HG03175 (cell line): ENCODE measurements around the gene NRARP.

Experiments
- ATAC-seq: cut with Tn5 transposase; IDR thresholded peaks from one replicate; pipeline ENCODE4 v1.9.1; 2021; ENCODE audit warnings: mild to moderate bottlenecking, moderate library complexity; ENCODE audit not compliant: unreplicated experiment

NRARP gene

DNA sequence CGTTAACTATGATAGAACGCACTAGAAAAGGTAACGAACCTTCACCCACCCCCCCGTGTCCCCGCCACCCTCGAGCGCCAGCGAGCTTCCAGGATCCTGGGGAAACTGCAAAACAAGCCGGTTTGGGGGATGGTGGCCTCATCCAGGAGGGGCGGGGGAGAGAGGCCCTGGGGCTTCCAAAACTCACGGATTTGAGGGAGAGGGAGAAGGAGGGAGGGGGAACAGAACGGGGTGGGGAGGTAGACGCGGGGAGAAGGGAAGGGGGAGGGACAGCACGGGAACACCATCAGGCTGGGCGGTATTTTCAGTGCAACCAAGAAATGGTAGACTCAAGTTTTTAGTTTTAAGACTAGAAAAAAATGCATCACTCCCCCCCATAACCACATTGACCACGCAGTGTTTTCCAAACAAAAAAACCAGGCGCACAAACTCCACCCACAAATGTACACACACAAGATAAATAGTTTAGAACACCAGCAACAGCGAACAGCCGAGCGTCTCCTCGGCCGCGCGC, 1.4 kb downstream of the NRARP start:
- ATAC-seq = no peak

DNA sequence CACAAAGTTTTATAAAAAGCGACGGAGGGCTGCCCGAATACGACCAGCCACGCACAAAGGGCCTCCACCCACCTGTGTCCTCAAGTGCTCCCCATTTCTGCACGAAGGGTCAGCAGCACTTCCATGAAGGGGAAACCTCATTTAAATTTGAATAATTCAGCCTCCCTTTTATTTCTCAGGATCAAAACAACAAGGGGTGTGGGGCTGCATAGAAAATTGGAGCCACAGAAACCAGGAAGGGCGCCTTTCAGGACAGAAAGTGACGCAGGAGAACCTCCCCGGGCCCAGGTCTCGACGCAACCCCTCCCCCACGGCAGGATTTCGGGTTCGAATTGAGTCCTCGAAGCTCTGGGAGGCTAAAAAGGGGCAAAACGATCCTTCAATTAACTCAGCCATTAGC, 2.1 kb downstream of the NRARP start:
- ATAC-seq = no peak

DNA sequence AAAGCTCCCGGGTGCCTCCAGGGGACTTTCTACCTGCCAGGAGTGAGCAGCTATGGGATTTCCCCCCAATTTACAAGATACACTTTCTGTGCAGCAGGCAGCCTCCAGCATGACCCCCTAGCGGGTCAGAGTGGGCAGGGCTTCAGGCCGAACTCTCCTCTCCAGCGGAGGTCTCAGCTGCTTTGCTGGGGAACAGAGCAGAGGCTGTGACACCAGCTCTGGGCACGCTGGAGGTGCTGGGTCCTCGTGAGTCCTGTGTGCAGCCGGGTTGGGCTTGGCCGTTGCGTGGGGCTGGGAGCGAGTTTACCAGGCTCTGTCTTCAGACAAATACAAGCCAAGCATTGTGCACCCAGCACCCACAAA, 2.9 kb downstream of the NRARP start:
- no peak for ATAC-seq

DNA sequence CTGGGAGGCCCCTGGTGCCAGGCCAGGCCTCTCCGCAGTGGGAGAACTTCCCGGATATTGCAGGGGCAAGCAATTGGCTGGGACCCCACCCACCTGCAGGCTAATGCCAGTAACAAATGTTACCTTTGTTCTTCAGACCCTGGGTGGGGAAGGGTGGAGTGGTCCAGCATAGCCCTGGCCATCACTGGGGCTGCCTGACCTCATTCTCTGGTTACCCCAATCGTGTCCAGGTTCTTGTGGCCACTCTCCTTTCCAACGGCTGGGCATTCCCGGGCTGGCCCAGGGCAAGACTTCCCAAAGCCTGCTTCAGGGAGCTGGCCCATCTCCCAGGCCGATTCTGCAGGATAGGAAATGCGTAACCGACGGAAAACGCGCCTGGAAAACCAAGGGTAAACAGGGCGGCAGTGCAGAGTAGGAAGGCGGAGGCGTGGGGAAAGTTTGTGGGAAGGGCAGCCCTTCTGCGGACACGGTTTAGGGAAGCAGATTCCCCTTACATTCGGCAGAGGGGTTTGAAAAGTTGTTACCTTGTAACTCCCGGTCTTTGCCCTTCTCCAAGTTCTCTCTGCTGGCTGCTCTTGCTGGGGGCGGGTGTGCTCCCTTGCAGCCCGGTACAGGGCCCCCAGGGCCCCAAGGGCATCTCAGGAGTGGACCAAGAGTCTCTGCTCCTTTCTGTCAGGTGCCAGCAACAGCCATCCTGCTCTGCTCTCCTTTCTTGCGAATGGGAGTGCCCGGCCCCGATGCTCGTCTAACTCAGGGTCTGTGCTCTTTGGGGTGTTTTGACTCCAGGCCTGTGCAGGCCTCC, 3.5 kb downstream of the NRARP start:
- ATAC-seq = no peak

DNA sequence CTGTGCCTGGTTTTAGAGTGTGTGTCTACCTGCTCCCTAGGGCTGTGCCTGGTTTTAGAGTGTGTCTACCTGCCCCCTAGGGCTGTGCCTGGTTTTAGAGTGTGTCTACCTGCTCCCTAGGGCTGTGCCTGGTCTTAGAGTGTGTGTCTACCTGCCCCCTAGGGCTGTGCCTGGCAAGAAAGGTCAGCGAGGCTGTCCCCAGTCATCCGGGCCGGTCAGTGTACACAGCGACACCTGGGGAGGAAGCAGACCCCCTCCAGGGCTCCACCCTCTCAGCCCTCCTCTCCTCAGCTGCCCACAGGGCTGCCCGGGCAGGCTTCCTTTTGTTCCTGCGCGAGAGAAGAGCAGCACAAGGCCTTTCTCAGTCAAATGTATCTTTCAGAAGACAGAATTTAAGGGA, 4.1 kb downstream of the NRARP start:
- no peak for ATAC-seq

DNA sequence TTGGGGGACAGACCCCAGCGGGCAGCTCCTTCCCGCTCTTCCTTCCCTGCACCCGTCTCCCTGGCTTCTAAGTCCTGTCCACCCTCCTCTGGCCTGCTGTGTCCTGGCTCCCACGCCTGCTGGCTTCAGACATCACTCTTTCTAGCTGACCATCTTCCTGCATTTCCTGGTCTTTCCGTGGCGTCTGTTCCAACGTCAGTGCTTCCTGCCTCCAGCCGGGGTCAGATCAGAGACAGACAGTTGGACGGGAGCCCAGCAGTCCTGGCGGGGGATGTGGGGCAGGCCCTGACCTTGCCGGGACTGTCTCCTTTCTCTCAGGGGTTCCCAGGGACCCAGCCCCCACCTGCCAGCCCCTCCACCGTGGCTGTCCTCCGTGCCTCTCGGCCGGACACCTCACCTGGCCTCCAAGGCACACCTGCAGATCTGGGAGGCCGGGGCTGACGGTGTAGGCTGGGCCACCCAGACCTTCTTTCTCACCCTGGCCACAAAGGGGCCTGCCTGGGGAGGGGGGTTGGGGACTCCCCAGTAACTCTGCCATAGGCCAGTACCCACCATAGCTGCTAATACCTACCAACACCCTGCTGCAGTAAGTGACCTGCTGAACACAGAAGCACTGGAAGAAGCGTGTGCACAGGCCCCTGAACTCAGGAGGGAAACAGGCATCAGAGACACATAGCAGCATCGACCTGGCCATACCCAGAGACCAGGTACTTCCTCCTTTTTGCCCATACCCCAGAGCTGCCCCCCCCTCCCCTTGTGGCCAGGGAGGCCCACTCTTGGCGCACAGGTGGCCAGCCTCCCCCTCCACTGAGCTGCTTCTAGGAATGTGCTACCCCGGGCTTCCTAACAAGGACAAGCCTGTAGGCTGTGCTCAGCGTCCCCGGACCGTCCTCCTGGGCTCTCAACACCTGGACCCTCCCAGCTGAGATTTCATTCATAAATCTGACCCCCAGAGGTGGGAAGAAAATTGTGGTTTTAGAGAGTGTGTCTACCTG, 5.1 kb downstream of the NRARP start:
- ATAC-seq = no peak

DNA sequence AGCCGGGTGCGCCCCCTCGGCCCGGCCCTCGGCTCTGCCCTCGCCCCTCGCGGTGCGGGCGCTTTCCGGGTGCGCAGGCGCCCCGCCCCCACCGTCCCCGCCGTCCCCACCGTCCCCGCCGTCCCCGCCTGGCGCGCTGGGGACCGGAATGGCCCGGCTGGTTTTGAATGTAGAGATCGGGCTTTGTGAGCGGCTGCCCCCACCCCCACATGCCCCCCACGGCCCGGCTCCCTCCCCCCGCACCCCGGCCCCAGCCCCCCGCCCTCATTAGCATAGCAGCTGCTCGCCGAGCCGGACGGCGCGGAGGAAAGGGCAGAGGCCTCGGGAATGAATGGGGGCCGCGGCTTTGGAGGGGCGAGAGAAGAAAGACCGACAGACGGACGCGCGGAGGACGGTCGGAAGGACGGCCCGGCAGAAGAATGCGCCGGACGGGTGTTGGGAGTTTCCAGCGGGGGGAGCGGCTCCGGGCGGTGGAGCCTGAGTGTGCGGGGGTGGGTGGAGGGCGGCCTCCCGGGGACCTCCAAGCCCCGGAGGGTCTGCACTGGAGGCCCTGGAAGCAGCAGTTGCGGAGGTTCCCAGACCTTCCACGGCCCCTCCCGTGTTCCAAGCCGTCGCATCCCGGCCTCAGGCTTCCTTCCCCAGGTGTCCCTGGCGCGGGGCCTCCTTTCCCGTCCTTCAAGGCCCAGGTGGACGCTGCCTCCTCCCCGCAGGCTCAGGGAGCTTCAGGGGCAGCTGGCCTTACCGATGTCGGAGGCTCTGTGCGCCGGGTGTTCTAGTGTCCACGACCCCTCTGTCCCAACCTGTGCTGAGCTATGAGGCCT, 6.0 kb downstream of the NRARP start:
- no peak for ATAC-seq

DNA sequence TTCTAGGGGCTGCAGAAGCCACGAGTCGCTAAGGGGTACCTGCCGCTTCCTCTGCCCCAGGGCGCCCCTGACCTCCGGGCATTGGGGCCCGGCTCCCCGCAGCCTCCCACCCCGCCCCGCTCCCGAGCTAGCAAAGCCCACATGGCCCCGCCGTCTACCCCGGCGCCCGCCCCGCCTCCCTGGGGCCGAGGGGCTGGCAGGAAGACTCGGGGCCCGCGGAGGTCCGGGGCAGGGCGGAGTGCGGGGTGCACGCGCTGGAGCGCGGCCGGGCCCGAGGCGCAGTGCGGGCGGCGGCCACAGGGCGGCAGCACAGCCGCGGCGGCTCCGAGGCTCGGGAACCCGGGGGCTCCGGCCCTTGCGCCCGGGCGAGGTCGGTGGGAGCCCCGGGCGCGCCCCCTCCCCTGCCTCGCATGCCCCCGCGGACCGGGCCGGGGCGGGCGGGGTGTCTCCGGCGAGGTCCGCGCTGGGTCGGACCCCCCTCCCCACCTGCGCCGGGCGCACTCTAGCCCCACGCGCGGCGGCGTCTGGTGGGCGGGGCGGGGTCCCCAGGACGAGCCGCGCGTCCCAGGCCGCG, 6.7 kb downstream of the NRARP start:
- ATAC-seq = peak; percentile 43

DNA sequence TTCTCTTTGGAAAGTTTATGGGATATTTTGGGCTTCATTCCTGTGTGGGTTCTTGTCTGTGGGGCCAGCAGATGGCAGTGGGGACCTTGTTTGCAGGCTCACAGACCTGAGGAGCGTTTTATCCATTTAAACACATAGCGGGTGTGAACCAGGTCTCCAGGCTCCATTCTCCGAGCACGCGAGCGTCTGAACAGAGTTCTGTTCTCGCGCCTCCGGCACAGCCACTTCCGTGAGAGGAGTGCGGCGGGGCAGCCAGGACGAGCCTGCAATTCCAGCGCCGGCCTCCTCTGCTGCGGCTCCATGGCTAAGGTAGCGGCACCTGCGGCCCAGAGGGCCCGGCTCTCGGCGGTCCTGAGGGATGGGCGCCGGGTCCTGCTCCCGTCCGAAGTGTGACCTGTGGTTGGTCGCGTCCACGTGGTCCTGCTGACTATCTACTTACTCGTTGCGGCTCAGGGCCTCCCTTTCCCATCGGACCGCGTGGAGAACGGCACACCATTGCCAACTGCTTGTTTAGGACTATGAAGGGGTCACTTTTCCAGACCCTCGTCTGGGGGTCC, 7.3 kb downstream of the NRARP start:
- no peak for ATAC-seq

DNA sequence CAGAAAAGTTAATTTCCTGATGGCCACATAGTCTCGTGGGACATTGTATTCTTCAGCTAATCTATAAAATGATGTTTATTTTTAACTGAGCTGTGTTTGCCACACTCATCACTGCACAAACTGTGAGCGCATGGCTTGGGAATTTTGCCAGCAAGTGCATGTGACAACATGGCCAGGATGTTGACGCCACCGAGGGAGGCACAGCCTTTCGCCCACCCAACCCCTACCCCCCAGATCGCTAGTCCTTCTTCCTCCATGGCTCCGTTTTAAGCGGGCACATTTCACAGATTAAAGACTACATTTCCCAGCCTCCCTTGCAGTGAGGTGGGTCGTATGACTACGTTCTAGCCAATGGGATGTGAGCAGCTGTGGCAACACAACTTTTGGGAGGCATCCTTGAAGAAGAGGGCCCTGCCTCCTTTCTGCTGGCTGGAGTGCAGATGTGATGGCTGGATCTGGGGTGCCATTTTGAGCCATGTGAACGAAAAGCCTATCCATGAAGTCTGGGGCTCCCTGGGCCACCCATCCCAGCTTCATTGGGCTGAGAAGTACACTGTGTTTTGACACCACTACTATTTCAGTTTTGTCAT, 7.9 kb downstream of the NRARP start:
- ATAC-seq = no peak

DNA sequence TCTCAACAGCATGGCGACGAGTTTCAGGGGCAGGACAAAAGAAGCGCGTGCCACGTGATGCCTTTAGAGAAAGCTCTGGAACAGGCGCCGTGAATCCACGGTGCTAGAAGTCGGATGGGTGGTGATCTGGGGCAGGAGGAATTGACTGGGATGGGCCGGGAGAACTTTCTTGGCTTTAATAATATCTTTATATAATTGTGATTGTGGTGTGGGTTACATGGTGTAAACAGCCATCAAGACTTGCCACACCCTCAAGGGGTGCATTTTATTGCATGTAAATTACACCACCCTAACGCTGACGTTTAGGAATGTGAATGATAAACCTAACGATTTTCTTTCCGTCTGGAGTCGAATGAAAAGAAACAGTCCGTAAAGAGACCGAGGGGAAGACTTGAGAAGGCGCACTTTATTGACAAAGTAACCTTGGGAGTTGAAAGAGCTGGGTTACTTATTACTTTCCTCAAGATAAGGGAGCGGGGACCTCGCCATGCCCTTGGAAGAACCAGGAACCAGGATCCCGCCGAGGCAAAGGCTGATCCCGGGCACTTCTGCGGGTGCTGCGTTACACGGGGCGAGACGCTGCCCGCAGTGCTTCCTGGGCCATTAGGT, 8.5 kb downstream of the NRARP start:
- no peak for ATAC-seq

DNA sequence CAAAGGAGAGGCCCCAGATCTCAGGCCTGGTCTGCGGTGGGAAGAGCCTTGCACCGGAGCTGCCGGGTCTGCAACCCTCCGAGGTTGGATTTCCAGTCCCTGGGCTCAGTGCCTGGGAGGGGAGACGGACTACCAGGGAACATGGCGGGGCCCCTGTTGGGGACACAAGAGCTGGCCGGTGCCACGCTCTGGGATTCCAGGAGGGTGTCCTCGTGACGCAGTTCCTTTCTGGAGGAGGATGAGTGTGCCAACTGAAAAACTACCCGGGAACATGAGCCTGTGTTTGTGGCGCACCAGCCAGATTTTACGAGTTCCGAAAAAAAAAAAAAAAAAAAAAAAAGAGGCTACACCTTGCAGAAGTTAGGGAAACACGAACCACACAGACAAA, 9.0 kb downstream of the NRARP start:
- ATAC-seq = no peak

DNA sequence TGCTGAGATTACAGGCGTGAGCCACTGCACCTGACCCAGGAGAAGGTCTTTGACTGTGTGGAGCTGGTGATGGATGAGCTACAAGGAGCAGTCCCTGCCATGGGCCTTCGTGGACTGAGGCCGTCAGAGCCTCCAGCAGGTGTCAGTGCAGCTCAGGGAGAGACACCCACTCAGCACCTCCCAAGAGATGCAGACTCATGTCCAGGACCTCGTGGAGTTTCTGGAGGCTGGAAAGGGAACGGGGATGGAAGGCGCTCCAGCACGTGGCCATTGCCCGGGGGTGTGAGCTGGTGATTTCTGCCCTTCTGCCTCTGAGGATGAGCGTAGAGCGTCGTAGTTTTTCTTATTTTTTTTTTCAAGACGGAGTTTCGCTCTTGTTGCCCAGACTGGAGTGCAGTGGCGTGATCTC, 15.1 kb downstream of the NRARP start:
- no peak for ATAC-seq

DNA sequence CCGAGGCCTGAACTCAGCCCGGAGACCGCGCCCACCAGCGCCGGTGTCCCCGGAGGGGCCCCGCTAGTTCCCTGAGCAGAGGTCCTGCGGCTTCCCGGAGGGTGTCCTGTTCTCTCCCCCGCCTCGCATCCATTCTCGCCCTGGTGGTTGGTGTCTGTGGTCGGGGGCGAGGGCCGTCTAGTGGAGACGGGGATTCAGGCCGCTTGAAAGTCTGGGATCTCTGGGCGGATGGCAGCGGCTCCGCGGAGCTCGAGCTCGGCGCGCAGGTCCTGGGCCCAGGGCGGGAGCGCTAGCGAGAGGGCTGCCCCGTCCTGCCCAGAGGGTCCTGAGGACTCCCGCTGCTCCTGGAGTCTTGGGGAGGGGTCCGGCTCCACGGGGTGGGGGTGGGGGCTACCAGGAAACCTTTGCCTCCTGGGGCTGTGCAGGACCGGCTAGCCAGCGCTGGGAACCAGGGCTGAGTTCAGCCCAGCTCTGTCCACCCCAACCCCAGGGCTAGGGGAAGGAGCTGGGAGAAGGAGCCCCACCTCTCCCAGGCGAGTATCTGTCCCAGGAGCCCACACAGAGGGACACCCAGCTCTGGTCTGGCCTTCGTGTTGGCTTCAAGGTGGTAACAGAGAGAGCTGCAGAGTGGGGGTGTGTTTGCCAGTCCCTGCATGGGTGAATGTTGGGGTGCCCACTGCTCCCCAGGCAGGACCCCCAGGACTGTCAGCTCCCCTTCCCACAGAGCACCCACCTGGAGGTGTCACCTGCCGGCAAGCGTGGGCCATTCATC, 20.5 kb downstream of the NRARP start:
- no peak for ATAC-seq

DNA sequence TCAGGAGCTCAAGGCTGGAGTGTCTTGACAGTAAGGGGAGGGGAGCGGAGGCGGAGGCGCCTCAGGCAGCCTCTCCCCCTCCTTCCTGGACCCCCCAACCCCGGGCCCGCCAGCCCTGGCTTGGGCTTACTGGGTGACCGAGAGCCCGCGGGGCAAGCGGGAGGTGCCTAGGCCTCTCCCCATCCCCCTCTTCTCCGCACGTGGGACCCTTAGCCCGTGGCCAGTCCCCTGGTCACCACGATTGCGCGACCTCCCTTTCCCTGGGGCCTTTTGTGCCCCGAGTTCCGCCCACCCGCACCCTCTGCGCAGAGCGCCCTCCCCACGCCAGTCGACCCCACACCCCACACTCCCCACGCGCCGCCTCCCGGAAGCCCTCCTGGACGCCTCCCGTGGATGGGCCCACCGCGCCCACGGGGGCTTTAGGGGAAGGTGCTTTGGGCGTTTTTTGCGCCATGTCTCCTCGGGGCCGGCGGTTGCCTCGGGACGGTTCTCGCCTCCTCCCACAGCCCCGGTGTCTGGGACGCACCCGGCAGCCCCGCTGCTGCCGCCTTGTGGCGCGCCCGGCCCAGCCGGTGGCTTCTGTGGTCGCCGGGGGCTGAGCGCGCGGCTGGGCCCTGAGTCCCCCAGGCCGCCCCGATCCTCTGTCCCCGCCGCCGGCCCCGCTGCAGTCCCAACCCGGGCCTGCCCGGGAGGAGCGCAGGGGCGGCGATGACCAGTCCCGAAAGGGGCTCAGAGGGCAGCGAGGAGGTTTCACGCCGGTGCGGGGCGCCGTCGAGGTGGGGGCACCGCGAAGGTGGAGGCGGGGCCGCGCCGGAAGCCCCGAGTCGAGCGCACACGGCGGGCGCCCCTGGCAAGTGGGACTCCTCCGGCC, 21.4 kb downstream of the NRARP start:
- no peak for ATAC-seq

DNA sequence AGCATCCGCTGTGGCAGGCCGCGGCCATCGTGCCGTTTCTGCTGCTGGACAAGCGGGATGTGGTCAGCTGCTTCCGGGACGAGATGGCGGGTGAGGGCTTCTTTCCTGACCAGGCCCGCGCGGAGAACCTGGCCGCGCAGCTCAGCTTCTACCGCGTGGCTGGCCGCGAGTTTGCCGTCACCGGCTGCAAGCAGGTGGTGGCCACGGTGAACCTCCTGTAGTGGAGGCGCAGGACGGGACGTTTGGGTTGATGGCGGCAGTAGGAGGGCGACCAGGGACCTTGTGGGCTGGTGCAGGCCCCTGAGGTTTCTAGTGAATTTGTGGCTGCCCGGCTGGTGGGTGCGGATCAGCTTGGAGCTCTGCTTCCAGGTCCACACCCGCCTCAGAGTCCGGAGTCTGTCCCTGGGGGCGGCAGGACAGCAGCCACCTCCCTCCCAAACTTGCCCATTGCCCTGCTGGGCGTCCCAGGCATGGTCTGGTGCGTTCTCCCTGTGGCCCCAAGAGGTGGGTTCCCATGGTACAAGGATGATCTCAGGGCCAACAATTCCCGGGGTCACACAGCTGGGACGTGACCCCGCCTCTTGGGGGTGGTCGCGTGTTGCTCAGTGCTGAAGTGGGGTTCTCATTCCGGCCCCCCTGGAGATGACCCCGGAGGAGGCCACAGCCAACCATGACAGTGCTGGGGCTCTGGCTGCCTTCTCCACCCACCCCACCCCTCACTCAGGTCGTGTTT, 22.2 kb downstream of the NRARP start:
- no peak for ATAC-seq
